Neutrophil (primary cell): ENCODE data around the gene ENTPD1.
"Not testable (repeated sequence)": the region's sequence is repeated elsewhere in the genome, so short reads cannot be mapped to it uniquely, and the experiment has no call there.

Experiments used
- H3K27ac ChIP-seq: fragments of 200-600 bp; sonication (generic); 2 replicates; pipeline ENCODE4 v1.5.1; 2016; ENCODE audit warnings: mild to moderate bottlenecking, moderate library complexity
- H3K27me3 ChIP-seq: fragments of 200-600 bp; sonication (generic); 2 replicates; pipeline ENCODE4 v1.6.0; 2016; ENCODE audit warnings: mild to moderate bottlenecking
- H3K36me3 ChIP-seq: fragments of 200-600 bp; sonication (generic); 2 replicates; pipeline ENCODE4 v1.5.1; 2017
- H3K4me1 ChIP-seq, 2 experiments: fragments of 200-600 bp in 1 of 2; sonication (generic) in 1 of 2; 1 replicate in 1 of 2; 2 replicates in 1 of 2; pipeline versions ENCODE4 v1.5.1 to v1.6.1; 2013 to 2016; ENCODE audit warnings: low read depth in 1 of 2, low read length in 1 of 2, mild to moderate bottlenecking in 1 of 2, moderate library complexity in 1 of 2; ENCODE audit not compliant: control insufficient read depth in 1 of 2, insufficient read depth in 1 of 2
- H3K4me3 ChIP-seq, 2 experiments: fragments of 200-600 bp in 1 of 2; sonication (generic) in 1 of 2; 1 replicate in 1 of 2; 2 replicates in 1 of 2; pipeline ENCODE4 v1.5.1; 2013 to 2016; ENCODE audit warnings: low read depth in 1 of 2, low read length in 1 of 2, mild to moderate bottlenecking in 1 of 2, moderate library complexity in 1 of 2
- H3K9me3 ChIP-seq: fragments of 200-600 bp; sonication (generic); 2 replicates; pipeline ENCODE4 v1.5.1; 2016
- TF ChIP-seq, protein P1 (sequence below): fragments of 200-600 bp; sonication (generic); IDR thresholded peaks from 2 replicates; pipeline ENCODE4 v1.5.1; 2016; ENCODE audit warnings: antibody characterized with exemption

The ENTPD1 gene

DNA sequence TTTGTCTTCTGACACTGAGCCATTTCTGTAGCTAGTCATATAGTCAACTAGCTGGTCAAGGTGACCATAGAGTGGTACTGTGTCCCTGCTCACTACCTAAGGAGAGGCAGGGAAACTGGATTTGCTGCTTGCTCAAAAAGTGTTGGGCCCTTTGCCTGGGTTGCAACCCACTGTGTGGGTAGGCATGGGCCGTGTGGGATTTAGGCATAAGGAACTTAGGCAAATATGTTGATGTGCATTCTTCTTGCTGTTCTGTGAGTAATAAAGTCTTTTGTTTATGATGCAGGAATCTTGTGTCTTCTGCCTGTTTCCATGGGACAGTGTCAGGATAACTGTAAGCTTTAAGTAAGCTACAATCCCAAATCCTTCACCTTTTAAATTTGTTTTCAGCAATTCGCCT, 39.1 kb upstream of the ENTPD1 start:
- H3K9me3 ChIP-seq, result no peaks in the 10 kb centered on the region
- no peaks in the 10 kb centered on the region for H3K36me3 ChIP-seq
- peaks cover 60 to 66% of the 10 kb centered on the region in 2 experiments for H3K4me1 ChIP-seq
- TF ChIP-seq, protein P1, sequence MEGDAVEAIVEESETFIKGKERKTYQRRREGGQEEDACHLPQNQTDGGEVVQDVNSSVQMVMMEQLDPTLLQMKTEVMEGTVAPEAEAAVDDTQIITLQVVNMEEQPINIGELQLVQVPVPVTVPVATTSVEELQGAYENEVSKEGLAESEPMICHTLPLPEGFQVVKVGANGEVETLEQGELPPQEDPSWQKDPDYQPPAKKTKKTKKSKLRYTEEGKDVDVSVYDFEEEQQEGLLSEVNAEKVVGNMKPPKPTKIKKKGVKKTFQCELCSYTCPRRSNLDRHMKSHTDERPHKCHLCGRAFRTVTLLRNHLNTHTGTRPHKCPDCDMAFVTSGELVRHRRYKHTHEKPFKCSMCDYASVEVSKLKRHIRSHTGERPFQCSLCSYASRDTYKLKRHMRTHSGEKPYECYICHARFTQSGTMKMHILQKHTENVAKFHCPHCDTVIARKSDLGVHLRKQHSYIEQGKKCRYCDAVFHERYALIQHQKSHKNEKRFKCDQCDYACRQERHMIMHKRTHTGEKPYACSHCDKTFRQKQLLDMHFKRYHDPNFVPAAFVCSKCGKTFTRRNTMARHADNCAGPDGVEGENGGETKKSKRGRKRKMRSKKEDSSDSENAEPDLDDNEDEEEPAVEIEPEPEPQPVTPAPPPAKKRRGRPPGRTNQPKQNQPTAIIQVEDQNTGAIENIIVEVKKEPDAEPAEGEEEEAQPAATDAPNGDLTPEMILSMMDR, result no peak
- peak overlapping the region; percentile 82 for H3K27ac ChIP-seq
- H3K27me3 ChIP-seq, result no peaks in the 10 kb centered on the region
- H3K4me3 ChIP-seq, result no peak overlapping the region

DNA sequence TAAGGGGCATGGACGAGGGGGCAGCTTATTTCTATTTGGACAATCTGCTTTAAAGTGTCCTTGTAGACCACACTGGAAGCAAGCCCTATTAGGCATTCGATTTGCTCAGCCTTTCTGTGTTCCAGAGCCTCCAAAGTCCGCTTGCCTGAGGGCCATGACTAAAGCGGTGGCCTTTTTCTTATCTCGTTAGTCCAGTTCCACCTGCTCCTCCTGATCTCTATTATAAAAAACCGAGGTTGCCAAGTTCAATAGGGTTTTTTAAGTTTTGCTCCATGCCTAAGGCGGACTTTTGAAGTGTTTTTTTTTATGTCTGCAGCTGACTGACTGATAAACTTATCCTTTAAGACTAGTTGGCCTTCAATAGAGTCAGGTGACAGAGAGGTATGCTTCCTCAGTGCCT, 35.2 kb upstream of the ENTPD1 start:
- Histone ChIP-seq H3K27ac (peak overlapping the region; percentile 82), H3K4me1 (peaks cover 80 to 91% of the 10 kb centered on the region in 2 experiments)
- H3K36me3 ChIP-seq, H3K9me3 ChIP-seq, H3K27me3 ChIP-seq, H3K4me3 ChIP-seq: not testable (repeated sequence)

DNA sequence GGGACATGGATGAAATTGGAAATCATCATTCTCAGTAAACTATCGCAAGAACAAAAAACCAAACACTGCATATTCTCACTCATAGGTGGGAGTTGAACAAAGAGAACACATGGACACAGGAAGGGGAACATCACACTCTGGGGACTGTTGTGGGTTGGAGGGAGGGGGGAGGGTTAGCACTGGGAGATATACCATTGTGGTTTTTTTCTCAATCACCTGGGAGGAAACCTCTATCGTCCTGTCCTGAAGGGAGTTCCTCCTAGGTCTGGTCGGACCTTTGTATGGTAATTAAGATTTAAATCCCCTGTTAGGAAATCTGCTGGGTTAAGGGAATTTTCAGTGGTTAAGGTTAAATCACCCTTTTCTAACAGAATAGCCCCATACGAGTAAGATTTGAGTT, 33.5 kb upstream of the ENTPD1 start:
- Histone ChIP-seq H3K27ac (peak overlapping the region; percentile 82), H3K4me1 (peaks cover 63 to 75% of the 10 kb centered on the region in 2 experiments), H3K4me3 (peak overlapping the region; percentile 5 to 7)
- H3K36me3 ChIP-seq, H3K27me3 ChIP-seq, H3K9me3 ChIP-seq: not testable (repeated sequence)

DNA sequence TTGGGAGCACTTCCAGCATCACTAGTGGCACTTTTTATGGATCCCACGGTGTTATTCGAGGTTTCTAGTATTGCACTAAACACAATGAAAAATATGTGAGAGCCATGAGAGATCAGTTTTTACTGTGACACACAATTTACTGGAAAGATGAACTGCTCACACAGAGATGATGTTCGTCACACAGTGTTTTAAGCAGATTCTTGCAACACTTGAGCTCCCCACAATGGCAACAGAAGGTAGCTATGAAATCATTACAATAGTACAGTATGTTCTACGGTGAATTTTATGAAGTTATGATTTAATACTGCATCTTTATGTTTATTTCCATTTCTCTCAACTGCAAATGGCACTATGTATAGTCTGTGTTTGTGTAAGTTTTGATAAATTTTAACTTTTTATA, 27.4 kb upstream of the ENTPD1 start:
- Histone ChIP-seq H3K27me3 (no peaks in the 10 kb centered on the region), H3K27ac (peak overlapping the region; percentile 29), H3K36me3 (no peaks in the 10 kb centered on the region), H3K4me1 (peaks cover 35 to 47% of the 10 kb centered on the region in 2 experiments), H3K9me3 (no peaks in the 10 kb centered on the region), H3K4me3 (no peak overlapping the region)
- TF ChIP-seq, protein P1, result no peak

DNA sequence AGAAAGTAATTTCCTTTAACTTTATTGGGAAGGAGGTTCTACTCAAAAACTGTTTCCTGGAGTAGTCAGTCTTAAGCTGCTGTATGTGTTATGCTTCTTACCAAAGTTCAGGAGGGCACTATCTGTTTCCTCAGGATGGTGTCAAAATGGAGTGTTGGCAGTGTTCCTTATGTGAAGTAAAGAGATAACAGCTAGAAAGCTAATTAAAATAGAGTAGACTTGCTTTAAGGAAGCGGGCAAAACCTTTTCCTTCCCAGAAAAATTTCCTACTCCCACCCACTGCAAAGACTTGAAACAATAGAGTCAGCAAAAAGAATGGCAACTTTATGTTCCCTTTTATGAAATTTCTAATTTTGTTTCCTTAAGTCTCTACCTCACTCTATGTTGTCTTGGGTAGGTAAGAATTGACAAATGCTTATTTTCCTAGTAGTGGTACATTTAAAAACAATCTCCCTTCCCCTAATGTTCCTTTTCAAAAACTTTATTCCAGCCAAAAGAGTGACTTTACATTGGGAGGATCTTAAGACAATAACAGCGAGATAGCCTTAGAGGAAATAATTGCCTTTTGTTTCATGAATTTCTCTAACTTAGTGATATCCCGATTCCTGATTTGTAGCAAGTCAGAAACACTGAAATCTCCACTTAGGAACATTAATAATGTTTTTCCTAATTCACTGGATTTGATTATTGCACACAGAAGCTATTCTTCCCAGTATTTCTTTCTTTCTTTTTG, 26.5 kb upstream of the ENTPD1 start:
- H3K4me1 ChIP-seq, result peaks cover 34 to 44% of the 10 kb centered on the region in 2 experiments
- H3K9me3 ChIP-seq, result no peaks in the 10 kb centered on the region
- no peaks in the 10 kb centered on the region for H3K36me3 ChIP-seq
- TF ChIP-seq, protein P1, result no peak
- no peak overlapping the region for H3K4me3 ChIP-seq
- peak overlapping the region; percentile 67 for H3K27ac ChIP-seq
- no peaks in the 10 kb centered on the region for H3K27me3 ChIP-seq

DNA sequence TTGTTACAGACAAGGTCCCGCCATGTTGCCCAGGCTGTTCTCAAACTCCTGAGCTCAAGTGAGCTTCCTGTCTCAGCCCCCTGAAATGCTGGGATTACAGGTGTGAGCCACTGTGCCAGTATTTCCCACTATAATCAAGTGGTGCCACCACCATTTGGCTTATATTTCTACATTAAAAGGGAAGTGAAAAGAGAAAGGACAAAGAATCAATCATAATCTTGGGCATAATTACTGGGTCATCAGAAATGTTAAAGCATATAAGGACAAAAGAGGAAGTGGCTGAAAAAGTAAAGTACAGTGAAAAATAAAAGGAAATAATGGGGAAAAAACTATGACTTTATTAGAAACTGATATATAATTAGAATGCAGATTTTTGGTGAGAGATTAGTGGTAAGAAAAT, 25.7 kb upstream of the ENTPD1 start:
- Histone ChIP-seq H3K9me3 (no peaks in the 10 kb centered on the region), H3K36me3 (no peaks in the 10 kb centered on the region), H3K4me1 (peaks cover 33 to 42% of the 10 kb centered on the region in 2 experiments), H3K27ac (peak overlapping the region; percentile 67), H3K27me3 (no peaks in the 10 kb centered on the region), H3K4me3 (no peak overlapping the region)
- TF ChIP-seq, protein P1, result no peak

DNA sequence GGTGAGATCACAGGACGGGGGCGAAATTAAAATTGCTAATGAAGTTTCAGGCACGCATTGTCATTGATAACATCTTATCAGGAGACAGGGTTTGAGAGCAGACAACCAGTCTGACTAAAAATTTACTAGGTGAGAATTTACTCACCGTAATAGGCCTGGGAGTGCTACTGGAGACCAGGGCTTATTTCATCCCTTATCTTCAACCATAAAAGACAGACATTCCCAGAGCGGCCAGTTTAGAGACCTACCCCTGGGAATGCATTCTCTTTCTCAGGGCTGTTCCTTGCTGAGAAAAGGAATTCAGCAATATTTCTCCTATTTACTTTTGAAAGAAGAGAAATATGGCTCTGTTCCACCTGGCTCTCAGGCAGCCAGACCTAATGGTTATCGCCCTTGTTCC, 23.1 kb upstream of the ENTPD1 start:
- not testable (repeated sequence) for H3K27ac ChIP-seq, H3K27me3 ChIP-seq, H3K4me3 ChIP-seq, H3K9me3 ChIP-seq, H3K36me3 ChIP-seq
- H3K4me1 ChIP-seq, result peaks cover 33 to 38% of the 10 kb centered on the region in 2 experiments
